ENCODE data around the gene SYNDIG1. TPM values are rescaled to one million over a fixed set of nuclear protein-coding genes. Genes with fewer than 3 reads are reported as not detected.

The SYNDIG1 gene
- total RNA-seq, 6 donors from 2014 or later: 0.30 to 0.37 (median 0.34) TPM; not detected in 3

- no peaks in the 10 kb centered on the region for H3K4me1 ChIP-seq
- WGBS, 2 donors: 81 to 95% methylated on average over 5 to 11 of the region's 11 CpGs
- TF ChIP-seq POLR2AphosphoS5 (IDR thresholded peaks at IDR 0.05) (no peak), EP300 (IDR thresholded peaks at IDR 0.05) (no peak), POLR2A (IDR thresholded peaks at IDR 0.05) (no peak), CTCF (IDR thresholded peaks at IDR 0.05) (no peak)
- H3K36me3 ChIP-seq: no peaks in the 10 kb centered on the region
- ATAC-seq (ENCODE audit: low FRiP score in 2 of 2): no peak
- no peaks in the 10 kb centered on the region for H3K27me3 ChIP-seq
- no peak overlapping the region for H3K27ac ChIP-seq
- DNase-seq: no peak
- H3K4me3 ChIP-seq: no peak overlapping the region
- H3K9me3 ChIP-seq: no peaks in the 10 kb centered on the region
These were observed 107.0 kb downstream of the SYNDIG1 start for GRCh38 chr20:24576447-24576846.

- DNase-seq (no peak), ATAC-seq (ENCODE audit: low FRiP score in 2 of 2) (no peak)
- no peaks in the 10 kb centered on the region for H3K9me3 ChIP-seq
- no peaks in the 10 kb centered on the region for H3K27me3 ChIP-seq
- no peak overlapping the region for H3K27ac ChIP-seq
- H3K4me3 ChIP-seq: no peak overlapping the region
- H3K4me1 ChIP-seq: no peaks in the 10 kb centered on the region
- no peaks in the 10 kb centered on the region for H3K36me3 ChIP-seq
- TF ChIP-seq POLR2A (IDR thresholded peaks at IDR 0.05) (no peak), POLR2AphosphoS5 (IDR thresholded peaks at IDR 0.05) (no peak), CTCF (IDR thresholded peaks at IDR 0.05) (no peak), EP300 (IDR thresholded peaks at IDR 0.05) (no peak)
- WGBS, 2 donors: 82 to 83% methylated on average over 9 to 10 of the region's 10 CpGs
These were observed 108.0 kb downstream of the SYNDIG1 start for GRCh38 chr20:24577271-24577909.

GRCh38 chr20:24578567-24579415 is 109.4 kb downstream of the SYNDIG1 start:
- no peak for ATAC-seq (ENCODE audit: low FRiP score in 2 of 2)
- H3K36me3 ChIP-seq: no peaks in the 10 kb centered on the region
- DNase-seq: no peak
- H3K4me1 ChIP-seq: no peaks in the 10 kb centered on the region
- no peak overlapping the region for H3K4me3 ChIP-seq
- no peak for TF ChIP-seq CTCF (IDR thresholded peaks at IDR 0.05)
- no peak for TF ChIP-seq POLR2AphosphoS5 (IDR thresholded peaks at IDR 0.05)
- no peak for TF ChIP-seq EP300 (IDR thresholded peaks at IDR 0.05)
- TF ChIP-seq POLR2A (IDR thresholded peaks at IDR 0.05): no peak
- WGBS, 2 donors: 73 to 79% methylated on average over 19 of the region's 19 CpGs
- H3K27ac ChIP-seq: no peak overlapping the region
- no peaks in the 10 kb centered on the region for H3K9me3 ChIP-seq
- no peaks in the 10 kb centered on the region for H3K27me3 ChIP-seq

DNA sequence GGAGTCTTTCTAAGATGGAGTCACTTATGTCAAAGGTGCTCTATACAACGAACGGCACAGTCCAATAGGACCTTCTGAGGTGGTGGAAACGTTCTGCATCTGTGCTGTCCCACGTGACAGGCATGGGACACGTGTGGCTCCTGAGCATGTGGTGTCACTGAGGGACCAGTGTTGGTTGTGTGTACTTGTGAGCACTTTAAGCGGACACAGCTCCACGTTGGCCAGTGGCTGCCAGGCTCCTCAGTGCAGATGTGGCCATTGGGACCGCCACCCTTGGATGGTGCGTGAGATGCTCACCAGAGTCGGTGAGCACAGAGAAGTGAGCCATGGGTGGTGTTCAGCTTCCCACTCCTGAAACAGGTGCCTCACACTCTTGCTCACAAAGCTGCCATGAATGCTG is 110.0 kb downstream of the SYNDIG1 start:
- Histone ChIP-seq H3K9me3 (no peaks in the 10 kb centered on the region), H3K27me3 (no peaks in the 10 kb centered on the region), H3K4me1 (no peaks in the 10 kb centered on the region), H3K4me3 (no peak overlapping the region), H3K27ac (no peak overlapping the region), H3K36me3 (no peaks in the 10 kb centered on the region)
- DNase-seq (no peak), ATAC-seq (ENCODE audit: low FRiP score in 2 of 2) (no peak)
- TF ChIP-seq POLR2AphosphoS5 (IDR thresholded peaks at IDR 0.05): no peak
- 79 to 89% methylated on average over 7 to 10 of the region's 10 CpGs for WGBS, 2 donors

GRCh38 chr20:24580006-24580405 is 110.6 kb downstream of the SYNDIG1 start:
- H3K4me1 ChIP-seq: no peaks in the 10 kb centered on the region
- no peak for TF ChIP-seq EP300 (IDR thresholded peaks at IDR 0.05)
- TF ChIP-seq POLR2A (IDR thresholded peaks at IDR 0.05): no peak
- no peak for TF ChIP-seq CTCF (IDR thresholded peaks at IDR 0.05)
- no peak for TF ChIP-seq POLR2AphosphoS5 (IDR thresholded peaks at IDR 0.05)
- H3K36me3 ChIP-seq: no peaks in the 10 kb centered on the region
- 83 to 87% methylated on average over 8 of the region's 8 CpGs for WGBS, 2 donors
- H3K27ac ChIP-seq: no peak overlapping the region
- H3K27me3 ChIP-seq: no peaks in the 10 kb centered on the region
- ATAC-seq (ENCODE audit: low FRiP score in 2 of 2) (no peak), DNase-seq (no peak)
- H3K9me3 ChIP-seq: no peaks in the 10 kb centered on the region
- no peak overlapping the region for H3K4me3 ChIP-seq
